ENCODE data around the gene TATDN2.

The TATDN2 gene

GRCh38 chr3:10315771-10316344 is 67.6 kb downstream of the TATDN2 start:
- no peak for DNase-seq (ENCODE audit: low read depth in 1 of 2, low spot score in 1 of 2)

GRCh38 chr3:10317311-10317960 is 69.2 kb downstream of the TATDN2 start:
- no peak for DNase-seq (ENCODE audit: low read depth in 1 of 2, low spot score in 1 of 2)

- DNase-seq (ENCODE audit: low read depth in 1 of 2, low spot score in 1 of 2): no peak
Measured at GRCh38 chr3:10317961-10318350, 69.7 kb downstream of the TATDN2 start.

- no peak for DNase-seq (ENCODE audit: low read depth in 1 of 2, low spot score in 1 of 2)
Measured at GRCh38 chr3:10319251-10319650, 71.0 kb downstream of the TATDN2 start.

- DNase-seq (ENCODE audit: low read depth in 1 of 2, low spot score in 1 of 2): no peak
Measured at GRCh38 chr3:10319804-10320203, 71.5 kb downstream of the TATDN2 start.

- no peak for DNase-seq (ENCODE audit: low read depth in 1 of 2, low spot score in 1 of 2)
Measured at GRCh38 chr3:10320320-10320677, 72.0 kb downstream of the TATDN2 start.

- DNase-seq (ENCODE audit: low read depth in 1 of 2, low spot score in 1 of 2): no peak
Measured at GRCh38 chr3:10321630-10322351, 73.5 kb downstream of the TATDN2 start.

GRCh38 chr3:10322352-10322710 is 74.1 kb downstream of the TATDN2 start:
- DNase-seq (ENCODE audit: low read depth in 1 of 2, low spot score in 1 of 2): no peak

- no peak for DNase-seq (ENCODE audit: low read depth in 1 of 2, low spot score in 1 of 2)
Measured at GRCh38 chr3:10327592-10327991, 79.3 kb downstream of the TATDN2 start.

- no peak for DNase-seq (ENCODE audit: low read depth in 1 of 2, low spot score in 1 of 2)
Measured at GRCh38 chr3:10328460-10329071, 80.3 kb downstream of the TATDN2 start.

- no peak for DNase-seq (ENCODE audit: low read depth in 1 of 2, low spot score in 1 of 2)
Measured at GRCh38 chr3:10329495-10330015, 81.3 kb downstream of the TATDN2 start.

GRCh38 chr3:10330319-10330718 is 82.1 kb downstream of the TATDN2 start:
- no peak for DNase-seq (ENCODE audit: low read depth in 1 of 2, low spot score in 1 of 2)

Measured in activated T-helper 1 cell treated with anti-CD3 and anti-CD28 coated beads, Interleukin-2, amount 50 U/mL, for 16 hours (primary cell).